ENCODE data around the gene ZNF750.
A peak's percentile ranks its signal among the peaks of the same experiment; 100 is the strongest.
"Not testable (repeated sequence)": the region's sequence is repeated elsewhere in the genome, so short reads cannot be mapped to it uniquely, and the experiment has no call there.

ZNF750 gene

DNA sequence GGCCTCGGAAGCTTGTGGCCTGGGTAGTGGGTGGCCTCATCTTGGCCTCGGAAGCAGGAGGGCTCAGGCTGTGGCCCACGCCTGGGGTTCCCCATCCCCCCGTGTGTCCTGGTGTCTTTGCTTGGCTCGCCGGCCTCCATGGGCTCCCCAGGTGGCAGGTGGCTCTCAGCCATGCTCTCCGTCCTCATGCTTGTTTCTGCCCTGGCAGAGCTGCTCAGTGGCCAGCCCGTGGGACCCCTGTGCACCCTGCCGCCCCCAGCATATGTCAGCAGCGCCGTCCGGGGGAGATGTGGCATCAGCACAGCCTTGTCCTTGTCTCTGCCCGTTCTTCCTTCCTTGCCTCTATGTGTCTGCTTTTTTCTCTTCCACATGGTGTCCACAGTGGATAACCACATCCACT is 49.4 kb downstream of the ZNF750 start:
- DNase-seq: no peak

- DNase-seq: no peak
Observed at GRCh38 chr17:82789806-82790205, 50.0 kb downstream of the ZNF750 start.

- peak in 1 of 2 experiments; percentile 11 for DNase-seq
Observed at GRCh38 chr17:82789051-82789592, 50.7 kb downstream of the ZNF750 start.

DNA sequence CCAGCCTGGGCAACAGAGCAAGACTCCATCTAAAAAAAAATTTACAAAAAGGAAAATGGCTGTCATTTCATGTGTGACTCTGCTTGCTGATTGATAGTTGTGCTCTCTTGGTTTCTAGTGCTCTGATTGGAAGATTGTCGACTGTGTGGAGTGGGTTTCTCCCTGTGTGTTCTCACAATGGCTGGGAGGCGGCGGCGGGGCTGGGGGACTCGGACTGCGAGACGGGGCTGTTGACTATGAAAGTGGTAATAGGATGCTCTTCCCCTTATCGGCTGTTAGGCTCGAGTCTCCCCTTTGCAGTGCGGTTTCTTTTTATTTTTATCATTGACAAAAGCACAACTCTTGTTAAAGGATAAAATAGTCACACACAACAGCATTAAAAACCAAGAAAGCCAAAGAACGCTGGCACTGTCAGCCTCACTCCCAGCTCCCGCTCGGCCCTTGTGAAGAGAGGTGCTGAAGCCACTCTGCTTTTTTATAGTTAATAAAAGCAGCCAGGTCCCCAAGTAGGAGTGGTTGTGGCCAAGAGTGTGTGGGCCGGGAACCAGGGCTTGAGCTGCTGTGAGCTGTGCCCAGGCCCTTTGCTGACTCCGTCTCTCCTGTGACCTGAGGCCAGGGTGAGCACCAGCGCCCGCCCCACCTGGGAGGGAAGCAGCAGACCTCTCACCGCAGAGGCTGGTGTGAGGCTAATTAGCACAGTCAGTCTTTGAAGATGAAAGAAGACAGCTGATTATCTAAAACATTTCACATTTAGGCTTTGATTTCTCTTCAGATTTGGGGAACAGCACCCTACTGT is 51.4 kb downstream of the ZNF750 start:
- peak; percentile 19 to 30 for DNase-seq

DNA sequence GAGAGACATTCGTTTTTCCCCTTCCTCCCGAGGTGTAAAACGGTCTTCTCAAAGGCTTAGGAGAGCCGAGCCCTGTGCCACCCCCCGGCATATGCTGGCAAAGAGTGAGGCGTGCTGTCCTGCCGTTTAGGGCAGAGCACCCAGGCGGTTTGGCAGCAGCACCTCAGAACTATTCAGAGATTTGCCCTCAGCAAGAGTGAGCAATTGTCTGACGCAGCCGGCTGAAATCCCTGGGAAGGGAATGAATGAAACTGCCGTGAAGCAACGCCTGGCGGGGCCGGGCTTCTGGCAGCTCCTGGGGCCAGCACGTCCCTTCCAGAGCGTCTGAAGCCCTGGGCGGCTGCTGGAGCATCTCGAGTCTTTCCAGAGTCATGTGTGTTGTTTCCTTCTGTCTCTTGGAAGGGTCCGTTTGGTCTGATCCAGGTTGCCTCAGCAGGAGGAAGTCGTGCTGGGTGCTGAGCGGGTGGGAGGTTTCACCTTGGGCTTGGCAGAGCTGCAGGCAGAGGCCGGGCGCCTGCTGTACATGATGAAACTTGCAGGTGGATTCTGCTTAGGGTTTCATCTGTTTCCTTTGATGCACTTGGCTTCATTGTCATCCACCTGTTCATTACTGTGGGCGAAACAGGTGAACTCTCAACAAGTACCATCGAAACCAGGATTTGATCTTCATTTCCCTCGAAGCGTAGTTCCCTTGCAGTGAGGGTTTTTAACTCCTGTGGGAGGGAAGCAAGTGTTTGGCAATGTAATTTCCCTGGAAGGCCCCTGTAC is 52.6 kb downstream of the ZNF750 start:
- DNase-seq: peak; percentile 73 to 81

DNA sequence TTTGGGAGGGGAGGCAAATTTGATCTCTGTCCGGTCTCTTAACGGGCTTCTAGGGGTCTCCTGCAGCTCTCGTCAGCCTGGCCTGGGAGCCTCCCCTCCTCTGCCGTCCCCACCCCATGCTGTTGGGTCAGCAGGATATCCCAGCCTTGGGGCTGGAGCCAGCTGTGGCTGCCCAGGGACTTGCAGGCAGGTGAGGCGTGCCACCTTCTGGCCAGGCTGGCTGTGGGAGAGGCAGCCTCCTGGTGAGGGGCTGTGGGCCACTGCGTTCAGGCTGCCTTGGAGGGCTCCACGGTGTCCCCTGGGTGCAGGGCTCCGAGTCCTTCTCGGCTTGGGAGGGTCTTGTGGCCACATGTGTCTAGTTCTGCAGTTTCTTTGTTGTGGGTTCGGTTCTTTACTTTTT is 53.4 kb downstream of the ZNF750 start:
- no peak for DNase-seq

DNA sequence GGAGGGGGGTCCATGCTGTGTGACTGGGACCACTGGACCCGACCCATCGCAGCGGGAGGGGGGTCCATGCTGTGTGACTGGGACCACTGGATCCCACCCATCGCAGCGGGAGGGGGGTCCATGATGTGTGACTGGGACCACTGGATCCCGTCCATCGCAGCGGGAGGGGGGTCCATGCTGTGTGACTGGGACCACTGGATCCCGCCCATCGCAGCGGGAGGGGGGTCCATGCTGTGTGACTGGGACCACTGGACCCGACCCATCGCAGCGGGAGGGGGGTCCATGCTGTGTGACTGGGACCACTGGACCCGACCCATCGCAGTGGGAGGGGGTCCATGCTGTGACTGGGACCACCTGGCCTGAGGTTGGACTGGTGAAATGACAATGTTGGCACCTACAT is 54.2 kb downstream of the ZNF750 start:
- not testable (repeated sequence) for DNase-seq

DNA sequence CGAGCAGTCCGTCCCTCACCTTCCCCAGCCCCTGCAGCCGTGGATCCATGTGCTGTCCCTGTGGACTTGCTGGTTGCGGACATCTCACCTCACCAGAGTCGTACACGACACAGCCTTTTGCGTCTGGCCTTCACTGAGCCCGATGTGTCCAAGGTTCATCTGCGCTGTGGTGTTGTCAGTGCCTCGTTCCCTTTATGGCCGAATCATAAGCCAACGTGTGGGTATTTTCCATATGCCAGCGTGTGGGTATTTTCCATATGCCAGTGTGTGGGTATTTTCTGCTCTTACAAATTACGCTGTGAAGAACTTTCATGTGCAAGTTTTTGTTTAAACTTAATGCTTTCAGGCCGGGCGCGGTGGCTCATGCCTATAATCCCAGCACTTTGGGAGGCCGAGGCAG is 56.3 kb downstream of the ZNF750 start:
- no peak for DNase-seq

DNA sequence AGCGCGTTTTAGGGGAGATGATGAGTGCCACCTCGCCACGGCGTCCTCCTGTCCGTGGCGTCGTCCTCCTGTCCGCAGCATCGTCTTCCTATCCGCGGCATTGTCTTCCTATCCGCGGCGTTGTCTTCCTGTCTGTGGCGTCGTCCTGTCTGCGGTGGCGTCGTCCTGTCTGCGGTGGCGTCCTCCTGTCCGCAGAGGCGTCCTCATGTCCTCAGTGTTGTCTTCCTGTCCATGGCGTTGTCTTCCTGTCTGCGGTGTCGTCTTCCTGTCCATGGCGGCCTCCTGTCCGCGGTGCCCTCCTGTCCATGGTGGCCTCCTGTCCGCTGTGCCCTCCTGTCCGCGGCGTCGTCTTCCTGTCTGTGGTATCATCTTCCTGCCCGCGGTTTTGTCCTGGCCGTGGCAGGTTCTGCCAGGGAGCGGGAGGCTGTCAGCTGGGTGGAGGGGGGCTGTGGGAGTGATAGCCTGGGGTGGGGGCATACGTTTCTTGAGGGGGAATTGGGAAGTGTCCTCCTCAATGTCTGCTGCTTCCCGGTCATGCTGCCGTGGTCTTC is 57.1 kb downstream of the ZNF750 start:
- no peak for DNase-seq

GRCh38 chr17:82781894-82782274 is 57.9 kb downstream of the ZNF750 start:
- peak; percentile 49 to 82 for DNase-seq

GRCh38 chr17:82780971-82781893 is 58.6 kb downstream of the ZNF750 start:
- no peak for DNase-seq

DNA sequence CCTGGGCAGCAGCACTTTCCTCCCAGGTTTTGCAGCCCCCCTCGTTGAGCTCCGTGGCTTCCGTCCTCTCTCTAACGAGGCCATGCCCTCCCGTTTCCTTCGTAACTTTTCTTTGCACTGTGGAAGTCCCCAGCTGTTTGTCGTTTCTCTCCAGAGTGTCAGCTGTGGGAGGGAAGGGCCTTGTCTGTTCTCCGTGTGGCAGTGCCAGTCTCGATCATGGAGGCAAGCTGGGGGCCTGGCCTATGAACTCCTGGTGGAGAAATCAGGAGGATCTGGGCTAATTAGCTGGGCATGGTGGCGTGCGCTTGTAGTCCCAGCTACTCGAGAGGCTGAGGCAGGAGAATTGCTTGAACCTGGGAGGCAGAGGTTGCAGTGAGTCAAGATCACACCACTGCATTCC is 59.6 kb downstream of the ZNF750 start:
- DNase-seq: no peak

GRCh38 chr17:82779541-82779940 is 60.3 kb downstream of the ZNF750 start:
- DNase-seq: no peak
